HFFc6 (cell line): Measurements from ENCODE around the gene ZYG11A. TPM values are rescaled to one million over a fixed set of nuclear protein-coding genes. Genes with fewer than 3 reads are reported as not detected.

ENCODE experiments used
- DNase-seq: peaks from one replicate; pipeline ENCODE4 v3.0.0-alpha.2; 2018
- H3K27ac Mint-ChIP-seq: 2 replicates; pipeline ENCODE4 v1.8.0; 2020; ENCODE audit warnings: mild to moderate bottlenecking, mixed read lengths
- H3K27me3 Mint-ChIP-seq: 2 replicates; pipeline ENCODE4 v1.8.0; 2021; ENCODE audit warnings: mild to moderate bottlenecking, moderate library complexity, mixed read lengths; ENCODE audit not compliant: insufficient read depth
- H3K36me3 Mint-ChIP-seq: 2 replicates; pipeline ENCODE4 v1.8.0; 2021; ENCODE audit warnings: low read depth, mixed read lengths
- H3K4me1 Mint-ChIP-seq: 2 replicates; pipeline ENCODE4 v1.8.0; 2020; ENCODE audit warnings: low read depth, mixed read lengths
- H3K4me3 Mint-ChIP-seq: 2 replicates; pipeline ENCODE4 v1.8.0; 2020; ENCODE audit warnings: mild to moderate bottlenecking, moderate library complexity, mixed read lengths
- H3K9me3 Mint-ChIP-seq: 2 replicates; pipeline ENCODE4 v1.8.0; 2020; ENCODE audit warnings: mild to moderate bottlenecking, mixed read lengths
- total RNA-seq, 6 experiments: library from RNA; stranded (reverse); fragmentation: NEBNext Ultra II Directional; extraction: Animal tissue kit (Norgen Biotek cat#: 25700); gene quantifications; 2 replicates in 1 of 6; 3 replicates in 5 of 6; pipeline ENCODE4 v1.2.3, GENCODE V29; 2021
- TF ChIP-seq, protein P1 (sequence below): fragments of 200-600 bp; sonication (generic); IDR thresholded peaks from 2 replicates; pipeline ENCODE4 v1.5.0; 2021; ENCODE audit warnings: antibody characterized with exemption, mild to moderate bottlenecking

Gene ZYG11A
- total RNA-seq, 6 experiments from 2014 or later, result 0.26 to 1.0 (median 0.67) TPM

GRCh38 chr1:52918201-52918600, 75.6 kb downstream of the ZYG11A start:
- Mint-ChIP-seq H3K27ac (no peak overlapping the region), H3K4me3 (no peak overlapping the region), H3K9me3 (no peaks in the 10 kb centered on the region), H3K27me3 (peaks cover 3% of the 10 kb centered on the region; the same call in 1 of the 2 replicates), H3K36me3 (peaks cover 6% of the 10 kb centered on the region; the same call in 1 of the 2 replicates), H3K4me1 (peaks cover 14% of the 10 kb centered on the region)
- no peak for DNase-seq
- TF ChIP-seq, protein P1, sequence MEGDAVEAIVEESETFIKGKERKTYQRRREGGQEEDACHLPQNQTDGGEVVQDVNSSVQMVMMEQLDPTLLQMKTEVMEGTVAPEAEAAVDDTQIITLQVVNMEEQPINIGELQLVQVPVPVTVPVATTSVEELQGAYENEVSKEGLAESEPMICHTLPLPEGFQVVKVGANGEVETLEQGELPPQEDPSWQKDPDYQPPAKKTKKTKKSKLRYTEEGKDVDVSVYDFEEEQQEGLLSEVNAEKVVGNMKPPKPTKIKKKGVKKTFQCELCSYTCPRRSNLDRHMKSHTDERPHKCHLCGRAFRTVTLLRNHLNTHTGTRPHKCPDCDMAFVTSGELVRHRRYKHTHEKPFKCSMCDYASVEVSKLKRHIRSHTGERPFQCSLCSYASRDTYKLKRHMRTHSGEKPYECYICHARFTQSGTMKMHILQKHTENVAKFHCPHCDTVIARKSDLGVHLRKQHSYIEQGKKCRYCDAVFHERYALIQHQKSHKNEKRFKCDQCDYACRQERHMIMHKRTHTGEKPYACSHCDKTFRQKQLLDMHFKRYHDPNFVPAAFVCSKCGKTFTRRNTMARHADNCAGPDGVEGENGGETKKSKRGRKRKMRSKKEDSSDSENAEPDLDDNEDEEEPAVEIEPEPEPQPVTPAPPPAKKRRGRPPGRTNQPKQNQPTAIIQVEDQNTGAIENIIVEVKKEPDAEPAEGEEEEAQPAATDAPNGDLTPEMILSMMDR, result no peak

GRCh38 chr1:52919051-52919722, 76.6 kb downstream of the ZYG11A start:
- Mint-ChIP-seq H3K27me3 (peaks cover 3% of the 10 kb centered on the region; the same call in 1 of the 2 replicates), H3K9me3 (no peaks in the 10 kb centered on the region), H3K4me1 (peaks cover 14% of the 10 kb centered on the region), H3K36me3 (peaks cover 6% of the 10 kb centered on the region; the same call in 1 of the 2 replicates), H3K4me3 (no peak overlapping the region), H3K27ac (no peak overlapping the region)
- DNase-seq, result no peak
- TF ChIP-seq, protein P1, result no peak

GRCh38 chr1:52919723-52920483, 77.3 kb downstream of the ZYG11A start:
- peaks cover 6% of the 10 kb centered on the region; the same call in 1 of the 2 replicates for H3K36me3 Mint-ChIP-seq
- H3K9me3 Mint-ChIP-seq, result no peaks in the 10 kb centered on the region
- H3K27ac Mint-ChIP-seq, result peak overlapping the region; percentile 17; the same call in 1 of the 2 replicates
- peaks cover 3% of the 10 kb centered on the region; the same call in 1 of the 2 replicates for H3K27me3 Mint-ChIP-seq
- TF ChIP-seq, protein P1, result no peak
- no peak for DNase-seq
- H3K4me1 Mint-ChIP-seq, result peaks cover 14% of the 10 kb centered on the region
- H3K4me3 Mint-ChIP-seq, result peak overlapping the region; percentile 86

DNA sequence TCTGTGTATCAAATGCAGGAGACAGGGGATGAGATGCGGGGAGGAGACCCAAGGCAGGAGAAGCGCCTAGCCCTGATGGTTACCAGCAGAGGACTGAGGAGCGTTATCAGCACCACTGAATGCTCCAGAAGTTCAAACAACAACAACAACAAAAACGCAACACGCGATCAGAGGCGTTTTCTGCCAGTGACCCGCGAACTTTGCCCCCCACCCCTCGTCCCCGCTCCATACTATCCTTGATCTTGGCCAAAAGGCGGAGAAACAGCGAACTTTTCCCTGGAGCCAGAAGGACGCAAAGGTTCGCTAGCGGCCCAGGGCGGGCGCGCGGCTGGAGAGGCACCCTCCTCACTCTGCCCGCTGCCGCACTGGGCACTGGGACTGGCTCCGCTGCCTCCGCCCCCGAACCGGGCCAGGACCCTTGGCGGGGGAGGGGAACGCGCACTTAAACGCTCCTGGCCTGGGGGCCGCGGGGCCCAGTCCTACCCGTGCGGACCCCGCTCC, 78.3 kb downstream of the ZYG11A start:
- H3K27me3 Mint-ChIP-seq, result peaks cover 4% of the 10 kb centered on the region; the same call in 1 of the 2 replicates

GRCh38 chr1:52925571-52926005, 83.0 kb downstream of the ZYG11A start:
- H3K36me3 Mint-ChIP-seq, result peaks cover 10% of the 10 kb centered on the region
- no peak overlapping the region for H3K27ac Mint-ChIP-seq
- peak overlapping the region; percentile 28; the same call in 1 of the 2 replicates for H3K4me3 Mint-ChIP-seq
- H3K9me3 Mint-ChIP-seq, result no peaks in the 10 kb centered on the region
- TF ChIP-seq, protein P1, result no peak
- H3K27me3 Mint-ChIP-seq, result peaks cover 1% of the 10 kb centered on the region; the same call in 1 of the 2 replicates
- peaks cover 29% of the 10 kb centered on the region for H3K4me1 Mint-ChIP-seq
- no peak for DNase-seq

More for the DNA sequence above, 78.3 kb downstream of the ZYG11A start:
- Mint-ChIP-seq H3K4me1 (peaks cover 19% of the 10 kb centered on the region), H3K27ac (0 out of 2 replicates have a peak overlapping the region, but pooled peaks have one; percentile 7), H3K9me3 (no peaks in the 10 kb centered on the region), H3K36me3 (peaks cover 6% of the 10 kb centered on the region; the same call in 1 of the 2 replicates), H3K4me3 (peak overlapping the region; percentile 86)
- DNase-seq, result no peak
- TF ChIP-seq, protein P1, result no peak
